GM19238 (cell line): ENCODE measurements around the gene CDC37L1.

ENCODE experiments used
- DNase-seq: peaks from one replicate; pipeline ENCODE4 v3.0.0; 2011; ENCODE audit warnings: low spot score; ENCODE audit not compliant: insufficient read length

CDC37L1 gene

DNA sequence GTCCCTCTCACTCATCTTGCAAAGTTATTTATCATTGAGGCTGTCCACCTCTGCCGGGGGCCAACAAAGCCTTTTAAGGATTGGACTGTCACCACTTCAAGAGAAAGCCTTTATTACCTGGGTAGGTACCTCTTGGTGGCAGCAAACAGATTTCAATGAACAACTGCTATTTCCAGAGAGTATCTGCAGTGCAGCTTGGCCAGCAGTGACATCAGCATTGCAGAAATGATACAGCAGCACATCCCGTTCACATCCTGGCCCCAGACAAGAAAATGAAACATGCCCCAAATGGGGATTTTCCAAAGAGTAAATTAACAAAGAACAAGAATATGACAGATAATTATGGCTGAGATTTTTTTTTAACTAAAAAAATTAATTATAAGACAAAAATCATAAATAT lies 10.8 kb upstream of the CDC37L1 start:
- no peak for DNase-seq

- DNase-seq, result no peak
Observed at GRCh38 chr9:4669890-4670289, 9.5 kb upstream of the CDC37L1 start.

DNA sequence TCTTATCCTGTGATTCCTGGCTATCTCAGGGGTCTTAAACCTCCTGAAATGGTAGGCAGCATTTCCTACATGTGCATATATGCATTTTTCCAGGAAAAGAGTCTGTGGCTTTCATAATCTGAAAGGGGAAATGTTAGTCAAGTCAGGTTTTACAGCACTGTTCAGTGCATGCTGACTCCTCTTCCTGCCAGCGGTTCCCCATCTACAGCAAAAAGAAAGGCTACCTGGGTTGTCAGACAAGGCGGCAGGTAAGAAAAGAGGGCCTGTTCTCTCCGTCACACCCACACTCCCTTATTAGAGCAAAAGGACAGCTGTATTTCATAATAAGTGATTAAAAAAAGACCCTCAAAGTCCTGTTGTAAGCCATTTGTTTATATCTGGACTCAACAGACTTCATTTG lies 8.8 kb upstream of the CDC37L1 start:
- no peak for DNase-seq

DNA sequence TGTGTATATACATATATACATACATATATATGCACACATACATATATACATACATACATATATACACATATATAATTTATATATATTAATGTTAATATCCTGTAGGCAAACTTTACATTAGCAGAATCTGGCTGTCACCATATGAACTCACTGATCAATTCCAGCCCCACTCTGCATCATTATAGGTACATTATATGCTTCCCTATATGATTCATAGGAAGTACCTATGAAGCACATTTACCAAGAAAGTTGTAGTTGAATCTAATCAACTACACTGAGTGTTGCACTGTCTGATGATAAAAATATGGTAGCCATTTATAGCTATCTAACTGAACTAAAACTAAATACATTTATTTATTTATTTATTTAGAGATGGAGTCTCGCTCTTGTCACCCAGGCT lies 7.6 kb upstream of the CDC37L1 start:
- DNase-seq, result no peak

DNA sequence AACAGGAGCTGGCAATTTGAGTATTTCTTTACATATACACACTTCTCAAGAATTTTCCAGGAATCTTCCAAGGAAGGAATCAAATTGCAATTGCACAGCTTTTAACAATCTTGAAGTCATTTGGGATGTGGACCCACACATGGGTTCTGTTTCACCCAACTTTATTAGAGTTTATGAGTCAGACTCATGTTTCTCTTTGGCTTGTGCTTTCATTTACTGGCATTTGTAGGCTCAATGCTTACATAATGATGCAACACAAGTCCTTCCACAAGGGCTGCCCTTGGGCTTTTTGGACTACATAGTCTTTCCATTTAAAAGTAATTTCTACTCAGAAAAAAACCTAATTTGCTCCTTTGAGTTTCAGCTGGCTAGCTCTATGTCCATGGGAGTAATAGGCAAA lies 4.6 kb upstream of the CDC37L1 start:
- DNase-seq, result no peak

DNA sequence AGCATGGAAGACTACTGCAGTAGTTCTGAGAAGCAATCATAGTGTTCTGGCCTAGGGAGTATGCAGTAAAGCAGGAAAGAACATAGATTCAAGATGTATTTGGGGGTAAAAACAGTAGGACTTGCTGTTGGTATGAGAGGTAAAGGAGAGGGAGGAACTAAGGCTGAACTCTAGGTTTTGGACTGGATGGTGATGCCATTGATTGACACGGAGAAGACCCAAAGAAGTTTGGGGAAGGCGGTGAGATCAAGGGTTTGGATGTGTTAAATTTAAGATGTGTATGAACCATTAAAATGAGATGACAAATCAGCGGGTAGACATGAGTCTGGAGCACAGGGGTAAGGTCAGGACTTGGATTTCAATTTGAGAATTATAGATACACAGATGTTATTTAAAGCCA lies 2.0 kb upstream of the CDC37L1 start:
- DNase-seq, result no peak

- DNase-seq, result no peak
Observed at GRCh38 chr9:4678679-4679267, 596 bp upstream of the CDC37L1 start.

GRCh38 chr9:4680173-4680525 lies 780 bp downstream of the CDC37L1 start:
- no peak for DNase-seq

- DNase-seq, result no peak
Observed at GRCh38 chr9:4680750-4681149, 1.4 kb downstream of the CDC37L1 start.

DNA sequence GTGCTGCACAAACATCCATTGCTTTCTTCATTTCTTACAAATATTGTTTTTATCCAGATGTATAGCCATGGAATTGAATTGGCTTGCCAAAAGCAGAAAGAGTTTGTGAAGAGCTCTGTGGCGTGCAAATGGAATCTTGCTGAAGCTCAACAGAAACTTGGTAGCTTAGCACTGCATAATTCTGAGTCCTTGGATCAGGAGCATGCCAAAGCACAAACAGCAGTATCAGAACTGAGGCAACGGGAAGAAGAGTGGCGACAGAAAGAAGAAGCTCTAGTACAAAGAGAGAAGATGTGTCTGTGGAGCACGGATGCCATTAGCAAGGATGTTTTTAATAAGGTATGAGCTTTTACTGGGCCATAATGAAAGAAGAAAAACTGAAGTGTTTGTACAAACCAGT lies 5.5 kb downstream of the CDC37L1 start:
- no peak for DNase-seq

- DNase-seq, result no peak
Observed at GRCh38 chr9:4686112-4686511, 6.7 kb downstream of the CDC37L1 start.

DNA sequence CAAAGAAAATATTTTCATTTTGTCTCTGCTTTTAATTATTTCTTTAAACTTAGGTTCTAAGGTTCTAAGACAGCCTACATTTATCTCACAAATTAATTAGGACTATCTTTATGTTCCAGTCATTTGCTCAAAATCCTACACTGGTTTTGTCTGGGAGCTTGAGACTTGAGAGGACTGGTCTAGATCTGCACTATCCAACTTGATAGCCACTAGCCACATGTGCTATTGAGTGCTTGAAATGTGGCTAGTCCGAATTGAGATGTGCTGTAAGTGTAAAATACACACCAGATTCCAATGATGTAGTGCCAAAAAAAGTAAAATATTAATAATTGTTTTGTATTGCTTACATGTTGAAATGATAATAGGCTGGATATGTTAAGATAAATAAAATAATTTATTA lies 7.2 kb downstream of the CDC37L1 start:
- DNase-seq, result no peak

GRCh38 chr9:4689021-4689420 lies 9.7 kb downstream of the CDC37L1 start:
- no peak for DNase-seq

- no peak for DNase-seq
Observed at GRCh38 chr9:4689687-4690104, 10.3 kb downstream of the CDC37L1 start.

DNA sequence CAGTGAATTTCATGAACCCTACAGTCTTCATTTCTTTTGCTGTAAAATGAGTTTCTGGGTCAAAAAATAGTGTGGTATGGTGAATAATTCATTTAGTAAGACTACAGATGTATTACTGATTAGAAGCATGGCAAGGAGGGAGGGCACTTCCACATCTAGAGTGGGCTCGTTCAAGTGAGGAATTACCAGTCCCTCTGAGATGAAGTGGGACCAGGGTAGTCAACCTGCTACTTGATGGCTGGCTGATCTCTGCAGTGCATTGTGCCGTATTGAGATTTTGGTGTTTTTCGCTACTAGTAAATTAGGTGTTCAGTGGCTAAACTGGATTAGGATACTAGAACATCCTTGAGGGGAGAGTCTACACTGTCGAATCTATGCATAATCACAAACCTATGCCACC lies 10.8 kb downstream of the CDC37L1 start:
- DNase-seq, result no peak

GRCh38 chr9:4691795-4692194 lies 12.4 kb downstream of the CDC37L1 start:
- DNase-seq, result no peak

DNA sequence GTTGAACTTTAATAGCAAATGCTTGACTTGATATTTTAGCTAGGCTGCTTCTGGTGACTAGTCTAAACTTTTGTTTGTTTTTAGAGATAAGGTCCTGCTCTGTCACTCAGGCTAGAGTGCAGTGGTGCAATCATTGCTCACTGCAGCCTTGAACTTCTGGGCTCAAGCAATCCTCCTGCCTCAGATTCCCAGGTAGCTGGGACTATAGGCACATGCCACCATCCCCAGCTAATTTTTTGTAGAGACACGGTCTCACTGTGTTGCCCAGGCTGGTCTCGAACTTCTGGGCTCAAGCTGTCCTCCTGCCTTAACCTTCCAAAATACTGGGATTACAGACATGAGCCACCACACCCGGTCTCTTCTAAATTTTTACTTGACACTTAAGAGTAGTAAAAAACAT lies 20.7 kb downstream of the CDC37L1 start:
- no peak for DNase-seq

- DNase-seq, result no peak
Observed at GRCh38 chr9:4700932-4701331, 21.6 kb downstream of the CDC37L1 start.

DNA sequence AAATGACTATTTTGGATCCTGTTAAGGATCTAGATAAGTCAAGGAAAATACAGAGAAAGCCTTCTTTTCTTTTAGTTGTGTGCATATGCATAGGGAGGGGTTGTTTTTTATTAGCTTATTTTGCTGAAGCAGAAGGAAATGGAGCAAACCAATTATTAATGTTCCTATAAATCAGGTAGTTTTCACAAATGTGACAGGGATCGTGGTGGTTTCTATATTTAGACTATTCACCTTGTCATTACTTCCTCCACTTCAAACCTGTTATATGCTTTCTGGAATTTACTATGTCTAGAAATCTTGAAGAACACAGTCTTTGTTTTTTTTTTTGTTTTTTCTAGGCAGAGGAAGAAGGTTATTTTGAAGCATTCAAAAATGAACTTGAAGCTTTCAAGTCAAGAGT lies 22.2 kb downstream of the CDC37L1 start:
- DNase-seq, result no peak

DNA sequence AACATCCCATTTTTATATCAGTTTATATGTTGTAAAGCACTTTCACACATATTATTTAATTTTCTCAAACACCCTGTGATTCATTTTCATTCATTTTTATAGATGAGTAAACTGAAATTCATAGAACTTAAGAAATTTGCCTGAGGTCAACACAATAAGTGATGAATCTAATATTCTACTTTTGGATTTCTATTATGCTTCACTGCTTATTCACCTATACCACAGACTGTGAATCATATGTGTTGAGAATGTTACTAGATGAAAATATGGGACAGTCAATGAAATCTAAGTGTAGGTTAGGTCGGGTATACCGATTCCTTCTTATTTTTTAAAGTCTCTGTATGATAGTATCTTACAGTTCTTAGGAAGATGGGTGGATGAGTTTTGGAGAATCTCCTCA lies 24.8 kb downstream of the CDC37L1 start:
- no peak for DNase-seq

- DNase-seq, result no peak
Observed at GRCh38 chr9:4706021-4706420, 26.7 kb downstream of the CDC37L1 start.

DNA sequence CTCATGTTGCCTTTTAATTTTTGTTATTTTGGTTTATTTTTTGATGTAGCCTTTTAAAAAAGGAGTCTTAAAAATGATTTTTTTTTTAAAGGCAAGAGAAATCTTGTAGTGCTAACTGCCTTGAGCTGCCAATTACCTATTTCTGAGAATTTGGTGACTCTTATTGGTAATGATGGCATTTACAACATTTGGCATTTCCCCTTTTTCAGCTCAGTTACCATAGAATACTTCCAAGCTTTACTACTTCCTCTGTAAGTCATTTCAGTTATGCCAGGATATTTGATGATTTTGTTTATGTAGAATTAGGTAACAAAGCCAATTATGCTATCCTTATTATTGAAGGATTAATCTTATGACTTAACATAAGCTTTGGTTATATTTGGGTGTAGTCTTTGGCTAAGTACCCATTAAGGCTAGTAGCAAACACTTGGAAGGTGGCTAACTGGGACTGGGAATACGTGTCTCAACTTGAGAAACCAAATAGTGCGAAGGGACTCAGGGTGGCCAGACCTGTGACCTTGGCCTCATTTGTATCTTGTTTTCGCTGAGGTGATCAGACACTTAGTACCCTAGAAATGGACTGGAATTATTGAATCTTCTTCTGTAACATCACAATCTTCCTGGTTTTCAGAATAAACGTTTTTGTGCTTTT lies 27.7 kb downstream of the CDC37L1 start:
- DNase-seq, result no peak

DNA sequence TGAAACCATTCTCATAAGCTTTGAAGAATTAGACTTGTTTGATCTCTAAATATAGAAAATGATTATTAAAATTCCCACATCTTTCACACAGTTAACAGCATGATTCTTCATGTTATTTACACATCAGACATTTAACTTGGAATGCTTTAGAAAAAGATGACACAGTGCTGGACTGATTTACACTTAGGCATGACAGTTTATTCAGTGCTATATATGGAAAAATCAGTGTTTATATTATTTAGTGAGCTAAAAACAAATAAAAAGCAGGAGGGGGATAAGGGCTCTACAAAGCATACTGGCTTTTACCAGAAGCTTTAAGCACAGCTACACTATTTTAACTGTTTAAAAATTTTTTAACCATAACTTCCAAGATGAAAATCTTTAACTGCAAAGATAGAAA lies 30.0 kb downstream of the CDC37L1 start:
- no peak for DNase-seq

GRCh38 chr9:4713849-4714248 lies 34.5 kb downstream of the CDC37L1 start:
- DNase-seq, result no peak
